ENCODE results near the gene METTL26. TPM values are rescaled to one million over a fixed set of nuclear protein-coding genes. Genes with fewer than 3 reads are reported as not detected.

The METTL26 gene
- total and polyA plus RNA-seq, 2 of the 4 experiments (the other 2 are of a cell fraction) = 46.8 to 128 TPM

GRCh38 chr16:660132-660458, 24.0 kb upstream of the METTL26 start:
- Histone ChIP-seq H3K4me2 (ENCODE audit: low read depth, low read length) (no peak overlapping the region), H3K56ac (ENCODE audit: extremely low read depth, insufficient read depth, low read length) (no peak overlapping the region), H2AFZ (replicated peaks; ENCODE audit: low read length, poor library complexity) (no peak overlapping the region), H3K36me3 (ENCODE audit: control insufficient read depth, insufficient read depth, low read length) (peaks cover 4% of the 10 kb centered on the region), H3K18ac (ENCODE audit: low read depth, low read length) (no peak overlapping the region), H3K27ac (ENCODE audit: insufficient read depth, low read length) (no peak overlapping the region), H4K20me1 (ENCODE audit: insufficient read depth, low read length) (no peaks in the 10 kb centered on the region), H4K5ac (ENCODE audit: low read depth, low read length) (no peak overlapping the region), H3K4me1 (ENCODE audit: control insufficient read depth, insufficient read depth, low read length) (peaks cover 5% of the 10 kb centered on the region), H3K9ac (ENCODE audit: low read depth, low read length) (no peak overlapping the region), H2BK5ac (ENCODE audit: low read depth, low read length, poor library complexity, severe bottlenecking) (no peak overlapping the region), H2AK9ac (replicated peaks; ENCODE audit: low read depth, low read length, poor library complexity) (peak overlapping the region; percentile 28), H4K8ac (ENCODE audit: low read depth in 2 of 2, low read length in 2 of 2) (no peak overlapping the region), H3K9me3 (ENCODE audit: control insufficient read depth, insufficient read depth, low read length) (no peaks in the 10 kb centered on the region), H3K23ac (ENCODE audit: low read depth, low read length) (no peak overlapping the region), H3K9me1 (ENCODE audit: insufficient read depth, low read length) (no peaks in the 10 kb centered on the region), H2BK20ac (ENCODE audit: low read depth, low read length) (no peak overlapping the region), H3K14ac (replicated peaks; ENCODE audit: low read depth, low read length) (no peak overlapping the region), H2AK5ac (ENCODE audit: low read depth, low read length) (no peak overlapping the region), H3K27me3 (ENCODE audit: control insufficient read depth, insufficient read depth, low read length) (no peaks in the 10 kb centered on the region), H2BK120ac (ENCODE audit: low read depth, low read length) (no peak overlapping the region), H2BK15ac (ENCODE audit: low read depth, low read length) (no peak overlapping the region), H3K79me1 (ENCODE audit: low read depth in 1 of 2, low read length in 2 of 2) (no peaks in the 10 kb centered on the region), H3K4me3 (ENCODE audit: insufficient read depth, low read depth, low read length) (no peak overlapping the region), H4K91ac (ENCODE audit: insufficient read depth, low read depth, low read length) (no peak overlapping the region), H3K4ac (ENCODE audit: low read depth, low read length) (no peak overlapping the region)
- ATAC-seq (ENCODE audit: low read depth) (no peak), DNase-seq (no peak)
- 48% methylated on average over 2 of the region's 6 CpGs; no CpG with 5 or more reads in 1 of the 2 experiments for WGBS, 2 experiments (ENCODE audit: extremely low coverage in 2 of 2, insufficient read length in 1 of 2)
- intact Hi-C loops (cut with micrococcal nuclease) = loop anchor here (2.0 kb wide), 1 partner anchor 81 kb away; no protein-coding TSS in a partner anchor
- dilution Hi-C loops (cut with HindIII; ENCODE audit: low sequenced_read_pairs, unreplicated experiment) = no loop called here
- ChIA-PET POLR2A (ENCODE audit: unreplicated experiment) (no interaction called here), CTCF (interaction anchor here (0.7 kb wide), 1 partner anchor 12 kb away, joined by 3 read pairs; no protein-coding TSS in a partner anchor)
- no TSS peak for BruUV-seq (replicated peaks)
- no peak for TF ChIP-seq NFE2L2 (IDR thresholded peaks at IDR 0.05; ENCODE audit: low read depth, low read length)
- TF ChIP-seq CHD1 (IDR thresholded peaks at IDR 0.05; ENCODE audit: low read depth, low read length) = no peak
- no peak for TF ChIP-seq CEBPB (IDR thresholded peaks at IDR 0.05; ENCODE audit: low read depth, low read length)
- in situ Hi-C loops (cut with MboI; ENCODE audit: low sequenced_read_pairs) = no loop called here

All from IMR-90 (cell line).